ENCODE data around the gene RASSF3. TPM values are rescaled to one million over a fixed set of nuclear protein-coding genes. Genes with fewer than 3 reads are reported as not detected.

Gene RASSF3
- total RNA-seq, 1 experiment from 2014 or later = 30.5 TPM

DNA sequence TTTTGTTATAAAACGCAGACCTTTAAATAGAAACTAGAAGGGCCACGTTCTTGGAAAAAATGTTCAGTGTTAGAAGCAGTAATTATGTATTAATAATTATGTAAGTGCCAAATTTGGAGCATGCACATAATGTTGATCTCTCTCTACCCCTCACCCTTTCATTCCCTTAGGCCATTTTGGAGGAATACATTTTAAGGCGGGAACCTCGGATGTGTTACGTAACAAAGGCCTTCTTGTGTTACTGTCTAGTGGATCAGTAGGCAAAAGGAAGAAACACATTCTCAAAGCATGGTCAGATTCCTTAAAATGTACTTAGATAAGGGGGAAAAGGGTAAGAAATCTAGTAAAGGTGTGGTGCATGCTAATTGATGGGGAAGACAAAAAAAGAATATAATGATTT is 52.7 kb downstream of the RASSF3 start:
- no peak for TF ChIP-seq CTCF (IDR thresholded peaks at IDR 0.05; ENCODE audit: unreplicated experiment)
- H3K4me3 Mint-ChIP-seq (ENCODE audit: unreplicated experiment) = no peak overlapping the region
- intact Hi-C loops (cut with micrococcal nuclease) = no loop called here
- peaks cover 25% of the 10 kb centered on the region for H3K4me1 Mint-ChIP-seq (ENCODE audit: insufficient read depth, unreplicated experiment)
- H3K36me3 Mint-ChIP-seq (ENCODE audit: insufficient read depth, unreplicated experiment) = no peaks in the 10 kb centered on the region
- BruUV-seq (replicated peaks) = no TSS peak
- H3K27ac Mint-ChIP-seq (ENCODE audit: low read depth, unreplicated experiment) = no peak overlapping the region
- POLR2A ChIA-PET = interaction anchor here (0.9 to 2.7 kb wide), 7 partner anchors 10 to 44 kb away, joined by 3 to 10 read pairs (median 4); no protein-coding TSS in a partner anchor
- CTCF ChIA-PET = interaction anchor here (0.8 to 1.9 kb wide), 3 partner anchors 35 to 114 kb away, joined by 3 to 7 read pairs (median 4); no protein-coding TSS in a partner anchor
- no peaks in the 10 kb centered on the region for H3K9me3 Mint-ChIP-seq (ENCODE audit: unreplicated experiment)
- no peaks in the 10 kb centered on the region for H3K27me3 Mint-ChIP-seq (ENCODE audit: insufficient read depth, unreplicated experiment)
- peak; percentile 60 for DNase-seq (ENCODE audit: unreplicated experiment)

DNA sequence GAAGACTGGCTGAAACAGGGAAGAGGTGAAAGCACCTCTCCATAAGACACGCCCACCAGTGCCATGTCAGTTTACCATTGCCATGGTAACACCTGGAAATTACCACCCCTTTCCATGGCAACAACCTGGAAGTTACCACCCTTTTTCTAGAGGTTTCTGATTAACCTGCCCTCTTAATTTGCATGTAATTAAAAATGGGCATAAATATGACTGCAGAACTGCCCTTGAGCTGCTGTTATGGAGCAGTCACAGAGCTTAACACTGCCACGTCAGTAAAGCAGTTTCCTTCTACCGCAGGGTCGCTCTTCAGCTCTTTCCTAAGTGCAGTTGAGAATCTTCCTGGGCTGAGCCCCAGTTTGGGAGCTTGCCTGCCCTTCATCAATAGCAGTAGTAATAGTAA is 55.2 kb downstream of the RASSF3 start:
- no peak for TF ChIP-seq CTCF (IDR thresholded peaks at IDR 0.05; ENCODE audit: unreplicated experiment)
- intact Hi-C loops (cut with micrococcal nuclease) = loop anchor here (2.0 kb wide), 1 partner anchor 39 kb away; no protein-coding TSS in a partner anchor
- no peaks in the 10 kb centered on the region for H3K9me3 Mint-ChIP-seq (ENCODE audit: unreplicated experiment)
- no TSS peak for BruUV-seq (replicated peaks)
- H3K27ac Mint-ChIP-seq (ENCODE audit: low read depth, unreplicated experiment) = no peak overlapping the region
- H3K4me1 Mint-ChIP-seq (ENCODE audit: insufficient read depth, unreplicated experiment) = peaks cover 41% of the 10 kb centered on the region
- H3K27me3 Mint-ChIP-seq (ENCODE audit: insufficient read depth, unreplicated experiment) = no peaks in the 10 kb centered on the region
- H3K36me3 Mint-ChIP-seq (ENCODE audit: insufficient read depth, unreplicated experiment) = no peaks in the 10 kb centered on the region
- H3K4me3 Mint-ChIP-seq (ENCODE audit: unreplicated experiment) = no peak overlapping the region
- POLR2A ChIA-PET = interaction anchor here (1.1 to 3.3 kb wide), 4 partner anchors 9 to 56 kb away, joined by 3 to 14 read pairs (median 7); partner anchors contain the start of gene RASSF3
- DNase-seq (ENCODE audit: unreplicated experiment) = no peak
- CTCF ChIA-PET = interaction anchor here (0.7 kb wide), 1 partner anchor 132 kb away, joined by 4 read pairs; no protein-coding TSS in a partner anchor

GRCh38 chr12:64666054-64666914 is 56.0 kb downstream of the RASSF3 start:
- H3K27ac Mint-ChIP-seq (ENCODE audit: low read depth, unreplicated experiment) = peak overlapping the region; percentile 14
- H3K9me3 Mint-ChIP-seq (ENCODE audit: unreplicated experiment) = no peaks in the 10 kb centered on the region
- H3K4me1 Mint-ChIP-seq (ENCODE audit: insufficient read depth, unreplicated experiment) = peaks cover 49% of the 10 kb centered on the region
- no TSS peak for BruUV-seq (replicated peaks)
- H3K27me3 Mint-ChIP-seq (ENCODE audit: insufficient read depth, unreplicated experiment) = no peaks in the 10 kb centered on the region
- no peak for DNase-seq (ENCODE audit: unreplicated experiment)
- ChIA-PET POLR2A (interaction anchor here (1.1 to 3.3 kb wide), 4 partner anchors 10 to 57 kb away, joined by 3 to 14 read pairs (median 7); partner anchors contain the start of gene RASSF3), CTCF (interaction anchor here (0.7 to 1.2 kb wide), 2 partner anchors 39 to 58 kb away, joined by 3 read pairs; no protein-coding TSS in a partner anchor)
- H3K36me3 Mint-ChIP-seq (ENCODE audit: insufficient read depth, unreplicated experiment) = no peaks in the 10 kb centered on the region
- intact Hi-C loops (cut with micrococcal nuclease) = no loop called here
- no peak for TF ChIP-seq CTCF (IDR thresholded peaks at IDR 0.05; ENCODE audit: unreplicated experiment)
- no peak overlapping the region for H3K4me3 Mint-ChIP-seq (ENCODE audit: unreplicated experiment)

DNA sequence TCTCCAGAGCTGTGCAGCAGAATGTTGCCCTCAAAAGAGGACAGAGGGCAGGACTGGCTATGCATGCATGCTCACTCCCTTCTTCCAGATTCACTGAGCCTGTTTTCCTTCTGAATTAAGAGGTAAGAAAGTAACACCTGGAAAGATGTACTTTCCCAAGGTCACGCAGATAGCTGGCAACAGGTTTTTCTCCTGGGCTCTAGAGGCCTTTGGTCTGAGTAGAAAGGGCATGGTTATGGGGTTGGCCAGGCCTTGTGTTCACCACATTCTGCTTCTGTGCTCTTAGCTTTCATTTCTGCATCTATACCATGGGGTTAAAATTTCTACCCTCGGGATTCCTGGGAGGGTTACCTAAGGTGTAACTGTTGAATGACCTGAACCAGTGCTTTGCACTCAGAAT is 57.5 kb downstream of the RASSF3 start:
- Mint-ChIP-seq H3K27ac (ENCODE audit: low read depth, unreplicated experiment) (no peak overlapping the region), H3K27me3 (ENCODE audit: insufficient read depth, unreplicated experiment) (no peaks in the 10 kb centered on the region), H3K9me3 (ENCODE audit: unreplicated experiment) (no peaks in the 10 kb centered on the region), H3K4me1 (ENCODE audit: insufficient read depth, unreplicated experiment) (peaks cover 55% of the 10 kb centered on the region), H3K36me3 (ENCODE audit: insufficient read depth, unreplicated experiment) (no peaks in the 10 kb centered on the region), H3K4me3 (ENCODE audit: unreplicated experiment) (no peak overlapping the region)
- TF ChIP-seq CTCF (IDR thresholded peaks at IDR 0.05; ENCODE audit: unreplicated experiment) = no peak
- ChIA-PET CTCF (interaction anchor here (0.6 to 2.4 kb wide), 8 partner anchors 10 to 106 kb away, joined by 3 to 6 read pairs (median 4); no protein-coding TSS in a partner anchor), POLR2A (interaction anchor here (0.6 to 3.3 kb wide), 6 partner anchors 10 to 59 kb away, joined by 3 to 14 read pairs (median 4); no protein-coding TSS in a partner anchor)
- intact Hi-C loops (cut with micrococcal nuclease) = no loop called here
- DNase-seq (ENCODE audit: unreplicated experiment) = no peak
- no TSS peak for BruUV-seq (replicated peaks)

Measured in MCF 10A (cell line).